ENCODE results near the gene SRF.

DNA sequence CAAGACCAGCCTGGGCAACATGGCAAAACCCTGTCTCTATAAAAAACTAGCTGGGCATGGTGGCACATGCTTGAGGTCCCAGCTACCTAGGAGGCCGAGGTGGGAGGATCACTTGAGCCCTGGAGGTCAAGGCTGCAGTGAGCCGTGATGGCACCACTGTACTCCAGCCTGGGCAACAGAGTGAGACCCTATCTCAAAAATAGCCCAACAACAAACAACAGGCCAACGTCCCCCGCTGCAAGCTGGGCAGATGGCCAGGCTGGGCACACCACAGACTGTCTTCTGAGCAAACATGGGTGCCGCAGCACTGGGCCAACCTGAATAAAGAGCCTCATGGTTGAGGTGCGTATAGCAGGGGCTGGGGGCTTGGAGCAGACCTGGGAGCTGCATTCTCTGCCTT lies 46.6 kb upstream of the SRF start:
- TF ChIP-seq POLR2A (IDR thresholded peaks at IDR 0.05), result no peak
- TF ChIP-seq, protein P1, sequence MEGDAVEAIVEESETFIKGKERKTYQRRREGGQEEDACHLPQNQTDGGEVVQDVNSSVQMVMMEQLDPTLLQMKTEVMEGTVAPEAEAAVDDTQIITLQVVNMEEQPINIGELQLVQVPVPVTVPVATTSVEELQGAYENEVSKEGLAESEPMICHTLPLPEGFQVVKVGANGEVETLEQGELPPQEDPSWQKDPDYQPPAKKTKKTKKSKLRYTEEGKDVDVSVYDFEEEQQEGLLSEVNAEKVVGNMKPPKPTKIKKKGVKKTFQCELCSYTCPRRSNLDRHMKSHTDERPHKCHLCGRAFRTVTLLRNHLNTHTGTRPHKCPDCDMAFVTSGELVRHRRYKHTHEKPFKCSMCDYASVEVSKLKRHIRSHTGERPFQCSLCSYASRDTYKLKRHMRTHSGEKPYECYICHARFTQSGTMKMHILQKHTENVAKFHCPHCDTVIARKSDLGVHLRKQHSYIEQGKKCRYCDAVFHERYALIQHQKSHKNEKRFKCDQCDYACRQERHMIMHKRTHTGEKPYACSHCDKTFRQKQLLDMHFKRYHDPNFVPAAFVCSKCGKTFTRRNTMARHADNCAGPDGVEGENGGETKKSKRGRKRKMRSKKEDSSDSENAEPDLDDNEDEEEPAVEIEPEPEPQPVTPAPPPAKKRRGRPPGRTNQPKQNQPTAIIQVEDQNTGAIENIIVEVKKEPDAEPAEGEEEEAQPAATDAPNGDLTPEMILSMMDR (IDR thresholded peaks at IDR 0.05), result no peak
